GM13976 (cell line): ENCODE data around the gene RYR3.

Experiments used
- DNase-seq: peaks from one replicate; pipeline ENCODE4 v3.0.0; 2012; ENCODE audit warnings: low spot score
- in situ Hi-C: fragments of 300-500 bp; cut with MboI; formaldehyde crosslinking; loops from one replicate; pipeline ENCODE4 v1.12.0; 2022; ENCODE audit warnings: low sequenced_read_pairs, mixed read lengths, inconsistent platforms; ENCODE audit not compliant: unreplicated experiment
- TF ChIP-seq, protein P1 (sequence below): IDR thresholded peaks from 2 replicates; pipeline ENCODE4 v1.5.1; 2012; ENCODE audit warnings: borderline replicate concordance, mild to moderate bottlenecking; ENCODE audit not compliant: insufficient read depth; ENCODE audit errors: extremely low read depth, missing control alignments, control extremely low read depth

The RYR3 gene

GRCh38 chr15:33778852-33779251, 468.1 kb downstream of the RYR3 start:
- in situ Hi-C loops = no loop called here
- TF ChIP-seq, protein P1, sequence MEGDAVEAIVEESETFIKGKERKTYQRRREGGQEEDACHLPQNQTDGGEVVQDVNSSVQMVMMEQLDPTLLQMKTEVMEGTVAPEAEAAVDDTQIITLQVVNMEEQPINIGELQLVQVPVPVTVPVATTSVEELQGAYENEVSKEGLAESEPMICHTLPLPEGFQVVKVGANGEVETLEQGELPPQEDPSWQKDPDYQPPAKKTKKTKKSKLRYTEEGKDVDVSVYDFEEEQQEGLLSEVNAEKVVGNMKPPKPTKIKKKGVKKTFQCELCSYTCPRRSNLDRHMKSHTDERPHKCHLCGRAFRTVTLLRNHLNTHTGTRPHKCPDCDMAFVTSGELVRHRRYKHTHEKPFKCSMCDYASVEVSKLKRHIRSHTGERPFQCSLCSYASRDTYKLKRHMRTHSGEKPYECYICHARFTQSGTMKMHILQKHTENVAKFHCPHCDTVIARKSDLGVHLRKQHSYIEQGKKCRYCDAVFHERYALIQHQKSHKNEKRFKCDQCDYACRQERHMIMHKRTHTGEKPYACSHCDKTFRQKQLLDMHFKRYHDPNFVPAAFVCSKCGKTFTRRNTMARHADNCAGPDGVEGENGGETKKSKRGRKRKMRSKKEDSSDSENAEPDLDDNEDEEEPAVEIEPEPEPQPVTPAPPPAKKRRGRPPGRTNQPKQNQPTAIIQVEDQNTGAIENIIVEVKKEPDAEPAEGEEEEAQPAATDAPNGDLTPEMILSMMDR = no peak
- no peak for DNase-seq

DNA sequence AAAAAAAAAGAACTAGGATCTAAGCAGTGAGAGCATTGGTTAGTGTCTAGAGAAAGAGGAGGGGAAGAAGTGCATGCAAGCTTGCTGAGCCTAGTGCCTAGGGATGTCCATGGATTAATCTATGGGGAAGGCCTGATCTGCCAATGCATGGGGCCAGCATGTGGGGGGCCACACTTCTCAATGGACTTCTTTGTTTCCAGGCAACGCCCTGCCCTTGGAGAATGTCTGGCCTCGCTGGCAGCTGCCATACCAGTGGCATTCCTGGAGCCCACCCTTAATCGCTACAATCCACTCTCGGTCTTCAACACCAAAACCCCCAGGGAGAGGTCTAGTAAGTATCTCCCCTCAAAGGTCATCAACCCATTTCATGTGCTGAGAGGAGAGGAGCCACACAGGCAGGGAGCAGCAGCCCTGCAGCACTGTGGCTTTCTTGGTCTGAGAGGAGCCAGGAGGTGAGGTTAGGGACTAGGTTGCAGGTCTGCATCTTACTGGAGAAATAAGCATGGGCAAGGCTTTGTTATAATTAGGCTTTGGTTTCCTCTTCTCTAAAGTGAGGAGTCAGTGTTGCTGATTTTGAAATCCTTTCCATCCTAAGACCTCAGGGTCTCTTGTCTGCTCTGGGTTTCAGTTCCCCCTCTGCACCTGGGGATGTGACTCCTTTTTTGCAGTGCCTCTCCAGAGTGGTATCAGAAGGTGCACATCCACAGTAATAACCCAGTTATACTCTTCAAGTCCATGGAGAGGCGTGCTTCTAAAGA, 469.4 kb downstream of the RYR3 start:
- TF ChIP-seq, protein P1 = no peak
- in situ Hi-C loops = no loop called here
- no peak for DNase-seq

DNA sequence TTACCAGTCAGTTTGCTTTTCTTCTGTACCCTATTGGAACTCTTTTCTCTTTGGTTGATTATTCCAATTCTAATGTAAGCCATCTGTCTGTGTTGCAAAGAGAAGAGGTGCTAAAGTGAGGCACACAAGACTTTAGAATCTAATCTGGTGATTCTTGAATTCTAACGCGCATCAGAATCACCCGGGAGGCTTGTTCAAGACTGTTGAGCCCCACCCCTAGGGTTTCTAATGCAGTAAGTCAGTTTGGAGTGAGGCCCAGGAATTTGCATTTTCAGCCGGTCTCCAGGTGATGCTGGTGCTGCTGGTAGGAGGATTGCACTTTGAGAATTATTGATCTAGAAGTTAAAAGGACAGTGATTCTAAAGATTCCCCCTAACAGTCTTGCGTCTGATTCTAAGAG, 472.2 kb downstream of the RYR3 start:
- in situ Hi-C loops = no loop called here
- no peak for DNase-seq
- TF ChIP-seq, protein P1 = no peak

DNA sequence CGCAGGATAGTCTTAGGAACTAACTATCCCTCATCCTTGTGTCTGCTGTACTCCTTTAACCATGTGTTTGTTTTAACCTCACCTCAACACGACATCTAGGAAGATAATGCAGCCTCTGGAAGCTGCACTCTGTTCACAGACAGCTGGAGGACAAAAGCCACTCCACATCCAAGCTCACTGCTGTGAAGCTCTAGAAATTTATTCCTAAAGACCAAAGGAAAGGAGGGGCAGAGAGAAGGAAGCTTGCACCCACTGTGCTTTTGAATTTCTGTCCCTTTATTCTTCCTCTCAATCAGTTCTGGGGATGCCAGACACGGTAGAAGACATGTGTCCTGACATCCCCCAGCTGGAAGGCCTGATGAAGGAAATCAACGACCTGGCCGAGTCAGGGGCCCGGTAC, 474.6 kb downstream of the RYR3 start:
- in situ Hi-C loops = no loop called here
- TF ChIP-seq, protein P1 = no peak
- no peak for DNase-seq

GRCh38 chr15:33788906-33789540, 478.3 kb downstream of the RYR3 start:
- TF ChIP-seq, protein P1 = no peak
- no peak for DNase-seq
- in situ Hi-C loops = no loop called here

- TF ChIP-seq, protein P1 = no peak
- in situ Hi-C loops = no loop called here
- DNase-seq = no peak
These were observed 483.7 kb downstream of the RYR3 start for GRCh38 chr15:33794453-33794852.
